OCI-LY7 (cell line): ENCODE results near the gene SLIT3. TPM values are rescaled to one million over a fixed set of nuclear protein-coding genes. Genes with fewer than 3 reads are reported as not detected.

Source experiments
- BruUV-seq: library from RNA; stranded (reverse); fragments of 400-500 nt; replicated peaks from 2 replicates; lab custom pipeline; 2021; lab: Mats Ljungman, UMichigan
- CTCF ChIA-PET: fragments of 300-600 bp; sonication (Branson Sonifier 250); formaldehyde crosslinking; loops from one replicate; lab custom pipeline; 2022; ENCODE audit warnings: antibody characterized with exemption; ENCODE audit not compliant: unreplicated experiment; lab: Charles Lee
- POLR2A ChIA-PET: fragments of 300-600 bp; sonication (Branson Sonifier 250); formaldehyde crosslinking; loops from one replicate; lab custom pipeline; 2022; ENCODE audit warnings: antibody characterized with exemption; lab: Charles Lee
- DNase-seq: peaks from one replicate; pipeline ENCODE4 v3.0.0-alpha.2; 2015; ENCODE audit warnings: low spot score
- H2AFZ ChIP-seq: fragments of 200-600 bp; sonication (generic), shearing (Covaris generic); 2 replicates; pipeline ENCODE4 v1.6.1; 2014; ENCODE audit warnings: mild to moderate bottlenecking, antibody characterized with exemption, low read length, moderate library complexity
- H3K27ac ChIP-seq: fragments of 200-600 bp; sonication (generic); 2 replicates; pipeline ENCODE4 v1.5.1; 2014; ENCODE audit warnings: mixed run types, low read depth, mild to moderate bottlenecking, moderate library complexity, low read length, inconsistent platforms; ENCODE audit not compliant: poor library complexity, severe bottlenecking
- H3K36me3 ChIP-seq: fragments of 200-600 bp; sonication (generic); 2 replicates; pipeline ENCODE4 v1.6.1; 2014; ENCODE audit warnings: mild to moderate bottlenecking, antibody characterized with exemption, low read length, moderate library complexity, mixed read lengths; ENCODE audit not compliant: insufficient read depth
- H3K4me1 ChIP-seq: fragments of 200-600 bp; sonication (generic); 2 replicates; pipeline ENCODE4 v1.5.1; 2014; ENCODE audit warnings: mild to moderate bottlenecking, low read length; ENCODE audit not compliant: insufficient read depth, poor library complexity, severe bottlenecking
- H3K4me2 ChIP-seq: fragments of 200-600 bp; sonication (generic); 2 replicates; pipeline ENCODE4 v1.6.1; 2014; ENCODE audit warnings: mild to moderate bottlenecking, low read length
- H3K4me3 ChIP-seq: fragments of 200-600 bp; sonication (generic); 2 replicates; pipeline ENCODE4 v1.5.1; 2014; ENCODE audit warnings: mild to moderate bottlenecking, low read depth, low read length; ENCODE audit not compliant: poor library complexity, severe bottlenecking
- H3K79me2 ChIP-seq: fragments of 200-600 bp; sonication (generic); 2 replicates; pipeline ENCODE4 v1.6.1; 2016; ENCODE audit warnings: low read depth, mild to moderate bottlenecking, low read length, moderate library complexity, mixed read lengths; ENCODE audit not compliant: insufficient read depth
- H3K9me2 ChIP-seq: fragments of 200-600 bp; sonication (generic); 2 replicates; pipeline ENCODE4 v1.6.1; 2016; ENCODE audit warnings: mild to moderate bottlenecking, low read length, mixed read lengths; ENCODE audit not compliant: insufficient read depth
- H3K9me3 ChIP-seq: fragments of 200-600 bp; sonication (generic); 2 replicates; pipeline ENCODE4 v1.6.1; 2014; ENCODE audit warnings: mild to moderate bottlenecking, mixed run types, low read length, mixed read lengths
- H4K20me1 ChIP-seq: fragments of 200-600 bp; sonication (generic); 2 replicates; pipeline ENCODE4 v1.6.1; 2014; ENCODE audit warnings: mild to moderate bottlenecking, antibody characterized with exemption, low read length, moderate library complexity, mixed read lengths; ENCODE audit not compliant: insufficient read depth
- CTCF ChIP-seq: fragments of 200-600 bp; sonication (generic); conservative IDR thresholded peaks from 2 replicates; pipeline ENCODE4 v1.5.1; 2014; ENCODE audit warnings: mild to moderate bottlenecking, antibody characterized with exemption, low read length, moderate library complexity, mixed read lengths
- EZH2phosphoT487 ChIP-seq: fragments of 200-600 bp; sonication (generic); IDR thresholded peaks from 2 replicates; pipeline ENCODE4 v1.6.1; 2018; ENCODE audit warnings: low read depth, borderline replicate concordance, mild to moderate bottlenecking, mixed run types, antibody characterized with exemption, low read length, moderate library complexity, mixed read lengths
- intact Hi-C: fragments of 100-400 bp; cut with micrococcal nuclease; formaldehyde crosslinking; loops from one replicate; pipeline ENCODE4 v1.10.0; 2022; ENCODE audit not compliant: unreplicated experiment
- total RNA-seq, 2 experiments: library from RNA; depleted of rRNA in 1 of 2; stranded (reverse); fragments of >200 nt in 1 of 2; shearing (Covaris generic) in 1 of 2; gene quantifications; 2 replicates each; pipeline ENCODE4 v1.2.3, GENCODE V29; 2014 to 2022

SLIT3 gene
- total RNA-seq, 2 experiments from 2014 or later: not detected

DNA sequence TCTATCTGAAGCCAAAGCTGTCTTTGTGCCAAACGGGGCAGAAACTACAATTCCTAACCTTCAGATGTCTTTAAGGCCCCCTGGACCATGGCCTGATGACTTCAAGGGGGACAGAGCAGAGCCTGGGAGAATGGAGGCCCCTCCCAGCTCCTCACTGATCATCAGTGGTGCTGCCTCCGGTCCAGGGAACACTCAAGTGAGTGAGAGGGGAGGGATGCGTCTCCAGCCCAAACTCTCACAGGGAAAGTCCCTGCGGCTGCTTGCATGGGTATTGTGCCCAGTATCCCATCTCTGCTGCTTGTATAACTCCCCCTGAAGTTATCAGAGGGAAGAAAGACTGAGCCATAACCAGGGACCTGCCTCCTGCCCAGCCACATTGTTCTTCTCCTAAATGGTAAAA is 490.3 kb downstream of the SLIT3 start:
- H3K79me2 ChIP-seq: no peaks in the 10 kb centered on the region
- H3K4me2 ChIP-seq: no peak overlapping the region
- CTCF ChIA-PET: no interaction called here
- intact Hi-C loops: no loop called here
- H3K9me3 ChIP-seq: no peaks in the 10 kb centered on the region
- no peak for TF ChIP-seq EZH2phosphoT487
- TF ChIP-seq CTCF: no peak
- POLR2A ChIA-PET: no interaction called here
- no peaks in the 10 kb centered on the region for H3K4me1 ChIP-seq
- DNase-seq: no peak
- no peak overlapping the region for H3K4me3 ChIP-seq
- no peaks in the 10 kb centered on the region for H3K36me3 ChIP-seq
- no peaks in the 10 kb centered on the region for H3K9me2 ChIP-seq
- no peaks in the 10 kb centered on the region for H4K20me1 ChIP-seq
- H3K27ac ChIP-seq: no peak overlapping the region
- no peak overlapping the region for H2AFZ ChIP-seq
- BruUV-seq: no TSS peak

DNA sequence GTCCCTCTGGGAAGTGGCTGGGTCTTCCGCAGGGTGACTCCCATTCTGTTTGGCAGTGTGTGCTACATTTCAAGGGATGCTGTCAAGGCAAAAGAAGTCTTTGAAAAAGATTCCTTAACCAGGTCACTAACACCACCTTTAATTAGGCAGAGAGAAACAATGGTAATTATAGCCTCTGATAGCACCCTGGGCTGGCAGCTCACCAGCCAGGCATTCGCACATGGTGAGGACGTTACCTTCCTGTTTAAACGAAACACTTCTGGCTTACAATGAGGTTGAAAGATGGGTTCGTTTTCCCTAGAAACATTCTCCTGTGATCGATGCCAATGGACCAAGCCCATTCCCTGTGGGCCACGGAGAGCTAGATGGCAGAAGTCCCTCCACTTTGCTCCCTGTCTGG is 491.7 kb downstream of the SLIT3 start:
- no peaks in the 10 kb centered on the region for H3K36me3 ChIP-seq
- H3K4me1 ChIP-seq: no peaks in the 10 kb centered on the region
- H3K4me3 ChIP-seq: no peak overlapping the region
- no TSS peak for BruUV-seq
- CTCF ChIA-PET: no interaction called here
- TF ChIP-seq EZH2phosphoT487: no peak
- no peak for TF ChIP-seq CTCF
- H2AFZ ChIP-seq: no peak overlapping the region
- no peak for DNase-seq
- H3K9me3 ChIP-seq: no peaks in the 10 kb centered on the region
- no peaks in the 10 kb centered on the region for H4K20me1 ChIP-seq
- no peak overlapping the region for H3K27ac ChIP-seq
- POLR2A ChIA-PET: no interaction called here
- H3K9me2 ChIP-seq: no peaks in the 10 kb centered on the region
- no peak overlapping the region for H3K4me2 ChIP-seq
- H3K79me2 ChIP-seq: no peaks in the 10 kb centered on the region
- intact Hi-C loops: no loop called here

DNA sequence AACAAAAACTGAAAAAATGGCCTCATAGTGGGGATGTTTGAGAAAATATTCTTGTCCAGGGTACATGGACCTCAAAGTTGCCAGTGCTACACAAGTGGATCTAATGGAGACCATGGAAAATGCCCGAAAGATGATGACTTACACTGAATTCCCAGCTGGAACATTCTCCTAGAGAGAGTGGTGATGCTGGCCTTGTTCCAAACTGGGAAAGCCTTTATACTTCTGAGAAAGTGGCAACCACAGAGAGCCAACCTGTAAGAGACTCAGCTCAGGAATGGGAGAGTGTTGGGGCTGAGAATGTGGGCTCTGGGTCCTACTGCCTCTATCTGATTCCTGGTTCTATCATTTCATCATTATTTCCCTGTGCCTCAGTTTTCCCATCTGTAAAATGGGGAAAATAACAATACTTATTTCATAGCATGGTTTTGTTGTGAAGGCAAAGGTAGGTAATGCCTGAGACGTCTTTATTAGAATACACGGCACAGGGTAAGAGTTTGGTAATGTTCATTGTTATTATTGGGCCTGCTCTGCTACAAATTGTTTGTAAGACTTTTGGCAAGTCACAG is 492.8 kb downstream of the SLIT3 start:
- CTCF ChIA-PET: no interaction called here
- H3K4me2 ChIP-seq: no peak overlapping the region
- no peak for DNase-seq
- intact Hi-C loops: no loop called here
- no peaks in the 10 kb centered on the region for H3K79me2 ChIP-seq
- no peak overlapping the region for H2AFZ ChIP-seq
- no peaks in the 10 kb centered on the region for H3K4me1 ChIP-seq
- H3K27ac ChIP-seq: no peak overlapping the region
- H3K9me3 ChIP-seq: no peaks in the 10 kb centered on the region
- no peak overlapping the region for H3K4me3 ChIP-seq
- TF ChIP-seq EZH2phosphoT487: no peak
- no peak for TF ChIP-seq CTCF
- BruUV-seq: no TSS peak
- H3K36me3 ChIP-seq: no peaks in the 10 kb centered on the region
- POLR2A ChIA-PET: no interaction called here
- no peaks in the 10 kb centered on the region for H4K20me1 ChIP-seq
- H3K9me2 ChIP-seq: no peaks in the 10 kb centered on the region
